Tibial nerve (tissue), 3 donors: ENCODE measurements around the gene CDCA5.

Source experiments
- POLR2A ChIP-seq, 2 donors: fragments of 450-650 bp; IDR thresholded peaks; one replicate each; pipeline ENCODE4 v1.6.1; 2017; ENCODE audit warnings: antibody characterized with exemption in 2 of 2, mild to moderate bottlenecking in 2 of 2, moderate library complexity in 2 of 2
- TF ChIP-seq, protein P1 (sequence below), 5 experiments: fragments of 200-600 bp in 3 of 5; fragments of 450-650 bp in 2 of 5; sonication (generic) in 3 of 5; IDR thresholded peaks; one replicate each; pipeline ENCODE4 v1.5.1; 2016 to 2019; ENCODE audit warnings: antibody characterized with exemption in 5 of 5, mild to moderate bottlenecking in 3 of 5, moderate library complexity in 2 of 5

DNA sequence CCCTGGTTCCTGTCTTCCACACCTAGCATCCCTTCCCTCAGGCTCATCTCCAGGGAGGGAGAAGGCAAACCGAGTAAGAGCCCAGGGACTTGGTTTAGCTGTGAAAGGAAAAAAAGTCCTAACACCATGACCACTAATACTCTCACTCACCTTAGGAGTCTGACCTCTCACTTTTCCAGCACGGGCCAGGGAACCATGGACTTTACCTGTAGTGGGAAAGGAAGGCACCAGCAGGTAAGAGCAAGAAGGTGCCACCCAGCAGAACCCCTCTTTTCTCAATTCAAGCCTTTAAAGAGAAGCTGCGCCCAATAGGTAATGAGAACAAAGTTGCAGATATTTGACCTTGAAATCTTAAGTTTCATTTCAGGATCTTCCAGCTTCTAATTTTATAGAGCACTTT is 37.0 kb upstream of the CDCA5 start:
- no peak for TF ChIP-seq POLR2A (IDR thresholded peaks at IDR 0.05)
- TF ChIP-seq, protein P1, sequence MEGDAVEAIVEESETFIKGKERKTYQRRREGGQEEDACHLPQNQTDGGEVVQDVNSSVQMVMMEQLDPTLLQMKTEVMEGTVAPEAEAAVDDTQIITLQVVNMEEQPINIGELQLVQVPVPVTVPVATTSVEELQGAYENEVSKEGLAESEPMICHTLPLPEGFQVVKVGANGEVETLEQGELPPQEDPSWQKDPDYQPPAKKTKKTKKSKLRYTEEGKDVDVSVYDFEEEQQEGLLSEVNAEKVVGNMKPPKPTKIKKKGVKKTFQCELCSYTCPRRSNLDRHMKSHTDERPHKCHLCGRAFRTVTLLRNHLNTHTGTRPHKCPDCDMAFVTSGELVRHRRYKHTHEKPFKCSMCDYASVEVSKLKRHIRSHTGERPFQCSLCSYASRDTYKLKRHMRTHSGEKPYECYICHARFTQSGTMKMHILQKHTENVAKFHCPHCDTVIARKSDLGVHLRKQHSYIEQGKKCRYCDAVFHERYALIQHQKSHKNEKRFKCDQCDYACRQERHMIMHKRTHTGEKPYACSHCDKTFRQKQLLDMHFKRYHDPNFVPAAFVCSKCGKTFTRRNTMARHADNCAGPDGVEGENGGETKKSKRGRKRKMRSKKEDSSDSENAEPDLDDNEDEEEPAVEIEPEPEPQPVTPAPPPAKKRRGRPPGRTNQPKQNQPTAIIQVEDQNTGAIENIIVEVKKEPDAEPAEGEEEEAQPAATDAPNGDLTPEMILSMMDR (IDR thresholded peaks at IDR 0.05), result no peak
